Astrocyte of the hippocampus (primary cell): ENCODE results near the gene PSEN1.
A peak's percentile ranks its signal among the peaks of the same experiment; 100 is the strongest.

Experiments used
- DNase-seq: peaks from one replicate; pipeline ENCODE4 v3.0.0; 2011; ENCODE audit warnings: low read depth, low spot score

The PSEN1 gene

DNA sequence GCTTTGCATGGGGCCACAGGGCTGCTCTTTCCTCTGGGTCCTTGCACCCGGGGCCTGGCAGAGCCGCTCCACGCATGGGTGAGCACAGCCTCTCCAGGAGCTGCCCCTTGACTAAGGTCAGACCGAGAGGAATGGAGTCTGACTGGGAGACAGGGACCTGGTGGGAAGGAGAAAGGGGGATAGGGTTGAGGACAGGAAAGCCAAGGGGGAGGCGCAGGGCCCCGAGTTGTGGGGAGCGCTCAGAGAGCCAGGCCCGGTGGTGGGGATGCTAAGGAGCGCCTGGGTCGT is 117.0 kb downstream of the PSEN1 start:
- DNase-seq = no peak

DNA sequence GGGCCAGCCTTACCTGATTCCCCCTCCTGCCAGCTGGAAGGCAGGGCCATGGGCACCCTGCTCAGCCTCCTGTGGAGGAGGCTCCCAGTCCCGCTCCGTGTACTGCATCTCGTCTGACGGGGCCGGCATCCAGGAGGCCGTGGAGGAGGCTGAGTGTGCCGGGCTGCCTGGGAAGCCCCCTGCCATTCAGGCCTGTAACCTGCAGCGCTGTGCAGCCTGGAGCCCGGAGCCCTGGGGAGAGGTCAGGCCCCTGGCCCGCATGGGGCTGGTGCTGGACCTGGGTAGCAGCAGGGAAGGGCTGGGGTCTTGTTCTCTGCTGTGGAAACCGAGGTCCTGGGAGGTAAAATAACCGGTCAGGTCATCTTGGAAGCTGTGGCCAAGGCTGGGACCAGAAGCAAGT is 117.4 kb downstream of the PSEN1 start:
- no peak for DNase-seq

GRCh38 chr14:73254247-73255004 is 118.1 kb downstream of the PSEN1 start:
- DNase-seq = no peak

DNA sequence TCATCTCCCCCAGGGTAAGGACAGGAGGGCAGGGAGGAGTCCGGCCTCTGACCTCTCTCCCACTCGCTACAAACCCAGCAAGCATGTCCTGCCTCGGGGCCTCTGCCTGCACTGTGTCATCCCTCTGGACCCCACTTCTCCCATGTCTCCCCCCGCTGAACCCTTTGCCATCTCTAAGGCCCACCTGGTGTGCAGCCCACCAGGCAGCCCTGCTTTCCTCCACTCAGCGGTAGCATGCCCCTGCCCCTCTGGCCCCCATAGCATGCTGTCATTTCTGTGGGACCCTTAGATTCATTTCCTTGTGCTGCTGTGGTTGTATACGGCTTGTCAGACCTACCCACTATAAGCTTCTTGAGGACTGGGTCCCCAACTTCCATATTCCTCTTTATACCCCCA is 118.7 kb downstream of the PSEN1 start:
- DNase-seq = no peak

DNA sequence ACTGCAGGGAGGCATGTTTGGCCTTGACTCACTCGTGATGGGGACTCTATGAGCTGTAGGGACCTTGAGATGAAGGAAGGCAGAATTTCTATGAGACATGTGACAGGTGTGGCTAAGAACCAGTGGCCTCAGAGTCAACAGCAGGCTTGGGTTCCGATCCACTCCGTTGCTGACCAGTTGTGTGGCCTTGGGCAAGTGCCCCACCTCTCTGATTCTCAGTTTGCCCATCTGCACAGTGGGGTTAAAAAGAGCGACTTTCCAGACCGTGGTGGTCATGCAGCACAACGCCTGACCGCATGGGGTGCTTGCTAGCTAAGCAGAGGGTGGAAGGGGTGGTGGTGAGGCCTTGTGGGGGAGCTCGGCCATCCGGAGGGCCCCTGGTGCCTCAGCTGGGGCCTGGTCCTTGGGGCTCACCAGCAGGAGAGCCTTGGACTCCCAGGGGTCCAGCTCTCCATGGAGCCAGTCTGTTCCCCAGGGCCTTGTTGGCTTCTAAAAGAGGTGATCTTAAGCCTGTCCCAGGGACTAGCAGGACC is 119.5 kb downstream of the PSEN1 start:
- DNase-seq = no peak

DNA sequence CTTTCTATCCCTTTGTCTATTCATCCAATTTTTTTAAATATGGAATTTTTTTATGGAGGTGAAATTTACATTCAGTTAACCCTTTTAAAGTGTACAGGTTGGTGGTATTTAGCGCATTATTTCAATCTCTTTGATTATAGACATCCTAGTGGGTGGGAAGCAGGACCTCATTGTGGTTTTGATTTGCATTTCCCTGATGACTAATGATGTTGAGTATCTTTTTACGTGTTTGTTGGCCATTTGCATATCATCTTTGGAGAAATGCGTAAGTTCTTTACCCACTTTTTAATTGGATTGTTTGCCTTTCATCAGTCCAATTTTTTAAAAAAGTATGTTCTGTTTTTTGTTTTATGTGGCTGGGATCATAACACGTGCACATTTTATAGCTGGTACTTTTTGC is 121.8 kb downstream of the PSEN1 start:
- no peak for DNase-seq

GRCh38 chr14:73258845-73259611 is 122.7 kb downstream of the PSEN1 start:
- no peak for DNase-seq

- DNase-seq = no peak
Measured at GRCh38 chr14:73259837-73260236, 123.5 kb downstream of the PSEN1 start.

DNA sequence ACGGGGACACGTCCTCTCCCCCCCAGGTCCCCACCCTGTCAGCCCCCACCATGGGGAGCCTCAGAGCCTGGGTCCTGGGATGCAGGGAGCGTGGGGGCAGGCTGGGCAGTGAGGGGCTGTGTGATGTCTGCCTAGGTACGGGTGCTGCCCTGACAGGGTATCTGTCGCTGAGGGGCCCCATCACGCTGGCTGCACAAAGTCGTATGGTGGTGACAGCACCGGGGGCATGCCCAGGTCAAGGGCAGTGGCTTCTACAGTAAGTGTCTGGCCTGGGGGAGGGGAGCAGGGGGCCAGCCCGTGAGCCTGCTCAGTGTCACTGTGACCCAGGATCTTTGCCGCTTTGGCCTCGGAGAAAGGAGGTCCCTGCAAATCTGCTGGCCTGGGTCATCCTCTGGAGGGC is 124.3 kb downstream of the PSEN1 start:
- no peak for DNase-seq

- no peak for DNase-seq
Measured at GRCh38 chr14:73261075-73261474, 124.8 kb downstream of the PSEN1 start.

- no peak for DNase-seq
Measured at GRCh38 chr14:73261520-73262426, 125.5 kb downstream of the PSEN1 start.

DNA sequence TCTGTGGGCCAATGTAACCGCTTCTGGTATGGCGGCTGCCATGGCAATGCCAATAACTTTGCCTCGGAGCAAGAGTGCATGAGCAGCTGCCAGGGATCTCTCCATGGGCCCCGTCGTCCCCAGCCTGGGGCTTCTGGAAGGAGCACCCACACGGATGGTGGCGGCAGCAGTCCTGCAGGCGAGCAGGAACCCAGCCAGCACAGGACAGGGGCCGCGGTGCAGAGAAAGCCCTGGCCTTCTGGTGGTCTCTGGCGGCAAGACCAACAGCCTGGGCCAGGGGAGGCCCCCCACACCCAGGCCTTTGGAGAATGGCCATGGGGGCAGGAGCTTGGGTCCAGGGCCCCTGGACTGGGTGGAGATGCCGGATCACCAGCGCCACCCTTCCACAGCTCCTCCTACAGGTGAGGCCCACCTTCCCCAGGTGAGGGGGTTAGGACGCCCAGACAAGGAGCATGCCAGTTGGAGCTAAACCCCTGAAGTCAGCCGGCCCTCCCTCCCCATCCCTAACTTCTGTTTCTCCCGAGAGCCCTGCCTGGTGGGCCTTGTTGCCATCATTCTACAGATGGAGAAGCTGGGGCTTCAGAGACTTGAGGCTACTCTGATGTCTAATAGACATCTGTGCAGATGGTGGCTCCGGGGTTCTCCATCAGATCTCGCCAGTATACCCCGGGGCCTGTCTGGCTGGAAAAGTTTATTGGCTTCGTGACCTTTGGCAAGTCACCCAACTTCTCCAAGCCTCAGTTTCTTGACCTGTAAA is 126.3 kb downstream of the PSEN1 start:
- no peak for DNase-seq

GRCh38 chr14:73263606-73264005 is 127.3 kb downstream of the PSEN1 start:
- DNase-seq = no peak

DNA sequence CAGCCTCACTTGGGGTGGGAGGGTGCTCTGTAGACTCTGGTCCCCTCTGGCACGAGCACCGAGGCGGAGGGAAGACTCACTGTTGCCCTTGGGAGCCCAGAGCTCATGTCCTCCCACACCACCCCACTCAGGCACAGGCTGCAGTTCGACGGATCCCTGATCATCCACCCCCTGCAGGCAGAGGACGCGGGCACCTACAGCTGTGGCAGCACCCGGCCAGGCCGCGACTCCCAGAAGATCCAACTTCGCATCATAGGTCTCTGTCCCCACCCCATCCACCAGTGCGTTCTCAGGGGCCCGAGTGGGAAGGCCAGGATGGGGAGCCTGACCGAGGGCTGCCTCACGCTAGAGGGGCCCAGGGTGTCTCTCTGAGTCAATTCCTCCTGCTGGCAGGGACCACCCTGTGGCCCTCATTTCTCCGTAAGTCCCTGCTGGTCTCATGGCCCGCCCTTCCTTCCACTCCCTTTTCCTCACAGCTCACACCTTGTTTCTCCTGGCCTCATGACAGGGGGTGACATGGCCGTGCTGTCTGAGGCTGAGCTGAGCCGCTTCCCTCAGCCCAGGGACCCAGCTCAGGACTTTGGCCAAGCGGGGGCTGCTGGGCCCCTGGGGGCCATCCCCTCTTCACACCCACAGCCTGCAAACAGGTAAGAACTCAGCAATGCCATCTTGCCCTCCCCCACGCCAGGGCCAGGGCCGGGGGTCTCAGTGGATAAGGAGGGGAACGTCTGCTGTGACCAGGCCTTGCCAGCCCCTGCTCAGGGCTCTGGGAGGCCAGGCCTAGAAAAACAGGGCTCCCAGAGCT is 128.0 kb downstream of the PSEN1 start:
- no peak for DNase-seq

DNA sequence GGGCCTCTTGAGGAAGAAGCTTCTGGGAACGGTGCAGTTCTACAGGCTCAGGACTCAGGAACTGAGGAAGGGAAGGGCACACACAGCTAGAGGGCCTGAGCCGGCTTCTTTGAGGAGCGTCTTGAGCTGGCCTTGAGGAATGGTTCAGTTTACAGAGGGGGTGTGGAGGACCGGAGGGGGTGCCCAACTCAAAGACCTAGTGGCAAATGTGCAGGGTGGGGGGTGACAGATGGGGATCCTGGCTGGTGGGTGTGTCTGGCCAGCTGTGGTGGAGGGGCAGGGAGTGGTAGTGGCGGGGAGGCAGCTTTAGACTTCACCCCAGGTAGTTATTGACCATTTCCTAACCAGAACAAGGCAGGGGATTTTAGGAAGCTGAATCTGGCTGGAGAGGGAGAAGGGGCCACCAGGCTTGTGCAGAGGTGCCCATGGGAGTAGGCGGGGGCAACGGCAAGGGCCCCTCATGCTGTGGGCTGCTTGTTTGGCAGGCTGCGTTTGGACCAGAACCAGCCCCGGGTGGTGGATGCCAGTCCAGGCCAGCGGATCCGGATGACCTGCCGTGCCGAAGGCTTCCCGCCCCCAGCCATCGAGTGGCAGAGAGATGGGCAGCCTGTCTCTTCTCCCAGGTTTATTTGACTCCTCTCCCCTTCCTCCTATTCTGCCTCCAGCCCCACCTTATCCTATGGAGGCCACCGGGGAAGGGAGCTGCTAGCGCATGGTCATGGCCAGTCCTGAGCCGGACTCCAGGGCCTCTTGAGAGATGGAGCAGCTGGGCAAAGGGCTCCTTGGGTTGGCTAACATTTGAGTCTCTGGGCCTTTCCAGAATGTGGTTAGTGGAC is 128.8 kb downstream of the PSEN1 start:
- no peak for DNase-seq

DNA sequence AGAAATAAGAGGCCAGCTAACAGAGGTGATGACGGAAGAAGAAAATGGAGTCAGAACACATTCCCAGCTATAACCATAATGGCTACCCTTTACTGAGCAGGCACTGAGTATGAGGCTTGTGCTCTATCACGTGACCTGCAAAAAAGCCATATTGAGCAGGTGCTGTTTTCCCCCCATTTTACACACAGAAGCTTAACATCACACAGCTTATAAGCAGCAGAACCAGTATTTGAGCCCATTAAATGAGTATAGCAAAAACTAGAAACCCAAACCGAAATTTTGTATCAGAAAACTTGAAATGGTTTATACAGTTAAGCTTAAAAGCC is 129.4 kb downstream of the PSEN1 start:
- DNase-seq = no peak

GRCh38 chr14:73266317-73266716 is 130.0 kb downstream of the PSEN1 start:
- DNase-seq = no peak

- no peak for DNase-seq
Measured at GRCh38 chr14:73267474-73267873, 131.2 kb downstream of the PSEN1 start.

GRCh38 chr14:73269729-73270531 is 133.6 kb downstream of the PSEN1 start:
- DNase-seq = peak; percentile 64
